ENCODE results near the gene TICRR. TPM values are rescaled to one million over a fixed set of nuclear protein-coding genes. Genes with fewer than 3 reads are reported as not detected.

Gene TICRR
- total and polyA plus RNA-seq, 2 of the 4 experiments (the other 2 are of a cell fraction) = 3.0 to 4.2 TPM

GRCh38 chr15:89659295-89659694 lies 84.0 kb downstream of the TICRR start:
- dilution Hi-C loops (cut with HindIII; ENCODE audit: low sequenced_read_pairs, unreplicated experiment) (no loop called here), intact Hi-C loops (cut with micrococcal nuclease) (no loop called here), in situ Hi-C loops (cut with MboI; ENCODE audit: low sequenced_read_pairs) (no loop called here)
- Histone ChIP-seq H4K5ac (ENCODE audit: low read depth, low read length) (no peak overlapping the region), H3K27ac (ENCODE audit: insufficient read depth, low read length) (no peak overlapping the region), H3K4me1 (ENCODE audit: control insufficient read depth, insufficient read depth, low read length) (peaks cover 15% of the 10 kb centered on the region), H3K56ac (ENCODE audit: extremely low read depth, insufficient read depth, low read length) (no peak overlapping the region), H3K4me2 (ENCODE audit: low read depth, low read length) (no peak overlapping the region), H3K18ac (ENCODE audit: low read depth, low read length) (no peak overlapping the region), H4K91ac (ENCODE audit: insufficient read depth, low read depth, low read length) (no peak overlapping the region), H2BK5ac (ENCODE audit: low read depth, low read length, poor library complexity, severe bottlenecking) (no peak overlapping the region), H3K9me3 (ENCODE audit: control insufficient read depth, insufficient read depth, low read length) (no peaks in the 10 kb centered on the region), H4K8ac (ENCODE audit: low read depth in 2 of 2, low read length in 2 of 2) (no peak overlapping the region), H2BK20ac (ENCODE audit: low read depth, low read length) (no peak overlapping the region), H2AFZ (replicated peaks; ENCODE audit: low read length, poor library complexity) (no peak overlapping the region), H3K27me3 (ENCODE audit: control insufficient read depth, insufficient read depth, low read length) (no peaks in the 10 kb centered on the region), H3K36me3 (ENCODE audit: control insufficient read depth, insufficient read depth, low read length) (no peaks in the 10 kb centered on the region), H3K14ac (replicated peaks; ENCODE audit: low read depth, low read length) (no peak overlapping the region), H3K4me3 (ENCODE audit: insufficient read depth, low read depth, low read length) (no peak overlapping the region), H2AK9ac (replicated peaks; ENCODE audit: low read depth, low read length, poor library complexity) (no peak overlapping the region), H3K9me1 (ENCODE audit: insufficient read depth, low read length) (peaks cover 12% of the 10 kb centered on the region), H2BK120ac (ENCODE audit: low read depth, low read length) (no peak overlapping the region), H3K4ac (ENCODE audit: low read depth, low read length) (no peak overlapping the region), H3K23ac (ENCODE audit: low read depth, low read length) (no peak overlapping the region), H3K9ac (ENCODE audit: low read depth, low read length) (no peak overlapping the region), H2AK5ac (ENCODE audit: low read depth, low read length) (no peak overlapping the region), H4K20me1 (ENCODE audit: insufficient read depth, low read length) (no peaks in the 10 kb centered on the region), H2BK15ac (ENCODE audit: low read depth, low read length) (no peak overlapping the region), H3K79me1 (ENCODE audit: low read depth in 1 of 2, low read length in 2 of 2) (peaks cover 0 to 16% of the 10 kb centered on the region in 2 experiments; a peak in 2 of 4 replicates)
- no TSS peak for BruUV-seq (replicated peaks)
- ATAC-seq (ENCODE audit: low read depth) = no peak
- no peak for TF ChIP-seq MAZ (IDR thresholded peaks at IDR 0.05; ENCODE audit: borderline replicate concordance, low read depth, low read length)
- WGBS, 2 experiments (ENCODE audit: extremely low coverage in 2 of 2, insufficient read length in 1 of 2) = no CpG with 5 or more reads among the region's 2 CpGs
- ChIA-PET POLR2A (ENCODE audit: unreplicated experiment) (no interaction called here), CTCF (no interaction called here)
- DNase-seq = no peak
